Astrocyte of the spinal cord (primary cell): ENCODE results near the gene POU2F3.

Source experiments
- DNase-seq: peaks from one replicate; pipeline ENCODE4 v3.0.0; 2011; ENCODE audit warnings: low read depth, low spot score
- H3K4me3 ChIP-seq: 2 replicates; pipeline ENCODE4 v1.5.1; 2011; ENCODE audit warnings: low read depth, mild to moderate bottlenecking, low read length, moderate library complexity
- in situ Hi-C: cut with HindIII; loops from 2 replicates; pipeline ENCODE4 v1.10.0; 2017; ENCODE audit warnings: low sequenced_read_pairs
- TF ChIP-seq, protein P1 (sequence below): IDR thresholded peaks from 2 replicates; pipeline ENCODE4 v1.5.1; 2012; ENCODE audit warnings: low read depth, mild to moderate bottlenecking, low read length, inconsistent platforms

POU2F3 gene

GRCh38 chr11:120260616-120261015, 20.7 kb downstream of the POU2F3 start:
- TF ChIP-seq, protein P1, sequence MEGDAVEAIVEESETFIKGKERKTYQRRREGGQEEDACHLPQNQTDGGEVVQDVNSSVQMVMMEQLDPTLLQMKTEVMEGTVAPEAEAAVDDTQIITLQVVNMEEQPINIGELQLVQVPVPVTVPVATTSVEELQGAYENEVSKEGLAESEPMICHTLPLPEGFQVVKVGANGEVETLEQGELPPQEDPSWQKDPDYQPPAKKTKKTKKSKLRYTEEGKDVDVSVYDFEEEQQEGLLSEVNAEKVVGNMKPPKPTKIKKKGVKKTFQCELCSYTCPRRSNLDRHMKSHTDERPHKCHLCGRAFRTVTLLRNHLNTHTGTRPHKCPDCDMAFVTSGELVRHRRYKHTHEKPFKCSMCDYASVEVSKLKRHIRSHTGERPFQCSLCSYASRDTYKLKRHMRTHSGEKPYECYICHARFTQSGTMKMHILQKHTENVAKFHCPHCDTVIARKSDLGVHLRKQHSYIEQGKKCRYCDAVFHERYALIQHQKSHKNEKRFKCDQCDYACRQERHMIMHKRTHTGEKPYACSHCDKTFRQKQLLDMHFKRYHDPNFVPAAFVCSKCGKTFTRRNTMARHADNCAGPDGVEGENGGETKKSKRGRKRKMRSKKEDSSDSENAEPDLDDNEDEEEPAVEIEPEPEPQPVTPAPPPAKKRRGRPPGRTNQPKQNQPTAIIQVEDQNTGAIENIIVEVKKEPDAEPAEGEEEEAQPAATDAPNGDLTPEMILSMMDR: no peak
- DNase-seq: no peak
- no peak overlapping the region for H3K4me3 ChIP-seq
- in situ Hi-C loops: no loop called here

GRCh38 chr11:120261321-120261720, 21.4 kb downstream of the POU2F3 start:
- no peak overlapping the region for H3K4me3 ChIP-seq
- in situ Hi-C loops: no loop called here
- no peak for DNase-seq
- TF ChIP-seq, protein P1: no peak

- TF ChIP-seq, protein P1: no peak
- DNase-seq: no peak
- in situ Hi-C loops: no loop called here
- H3K4me3 ChIP-seq: no peak overlapping the region
These were observed 22.0 kb downstream of the POU2F3 start for GRCh38 chr11:120261931-120262330.

DNA sequence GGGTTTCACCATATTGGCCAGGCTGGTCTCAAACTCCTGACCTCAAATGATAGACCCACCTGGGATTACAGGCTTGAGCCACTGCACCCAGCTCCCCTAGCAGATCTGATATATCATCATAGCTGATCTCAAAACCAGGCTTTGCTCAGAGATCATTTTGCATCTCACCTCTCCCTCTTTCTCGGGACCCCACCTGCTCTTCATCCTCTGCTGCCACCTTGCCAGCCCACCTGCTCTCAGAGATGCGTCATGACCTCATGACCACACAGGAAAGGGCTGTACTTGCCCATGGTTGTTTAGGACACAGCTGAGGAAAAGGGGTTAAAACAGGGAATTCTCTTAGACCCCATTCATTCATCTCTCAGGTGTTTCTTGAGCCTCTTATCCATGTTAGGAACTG, 27.4 kb downstream of the POU2F3 start:
- TF ChIP-seq, protein P1: no peak
- H3K4me3 ChIP-seq: no peak overlapping the region
- in situ Hi-C loops: no loop called here
- no peak for DNase-seq

- TF ChIP-seq, protein P1: no peak
- in situ Hi-C loops: no loop called here
- no peak overlapping the region for H3K4me3 ChIP-seq
- no peak for DNase-seq
These were observed 28.7 kb downstream of the POU2F3 start for GRCh38 chr11:120268686-120269085.

DNA sequence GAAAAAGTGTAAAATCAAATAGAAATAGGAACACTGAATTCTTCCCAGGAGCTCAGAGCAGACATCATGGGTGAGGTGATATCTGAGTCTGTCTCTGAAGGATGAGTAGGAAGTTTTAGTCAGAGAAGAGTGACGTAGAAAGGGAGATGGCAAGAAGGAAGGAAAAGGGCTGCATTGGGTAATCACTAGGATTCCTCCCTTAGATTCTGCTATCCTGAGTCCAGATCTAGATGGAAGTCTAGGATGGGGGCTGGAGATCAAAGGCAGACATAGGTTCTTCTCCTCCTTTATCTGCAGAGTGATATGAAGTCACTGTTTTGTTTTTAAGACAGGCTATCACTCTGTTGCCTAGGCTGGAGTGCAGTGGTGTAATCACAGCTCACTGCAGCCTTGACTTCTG, 30.4 kb downstream of the POU2F3 start:
- DNase-seq: no peak
- no peak overlapping the region for H3K4me3 ChIP-seq
- TF ChIP-seq, protein P1: no peak
- in situ Hi-C loops: no loop called here

GRCh38 chr11:120271672-120272071, 31.7 kb downstream of the POU2F3 start:
- no peak for DNase-seq
- in situ Hi-C loops: no loop called here
- no peak overlapping the region for H3K4me3 ChIP-seq
- TF ChIP-seq, protein P1: no peak
